ENCODE results near the gene IRAK2. TPM values are rescaled to one million over a fixed set of nuclear protein-coding genes. Genes with fewer than 3 reads are reported as not detected.

Gene IRAK2
- total RNA-seq, 1 experiment from 2014 or later: 0.04 TPM

GRCh38 chr3:10187944-10188343 is 23.2 kb downstream of the IRAK2 start:
- Histone ChIP-seq H3K9me2 (replicated peaks; ENCODE audit: insufficient read depth, low read length) (no peaks in the 10 kb centered on the region), H3K27me3 (ENCODE audit: low read length) (no peaks in the 10 kb centered on the region), H3K79me2 (ENCODE audit: low read length) (no peaks in the 10 kb centered on the region), H2AFZ (ENCODE audit: low read length) (no peak overlapping the region), H3K4me3 (ENCODE audit: low read length) (no peak overlapping the region), H3K4me1 (ENCODE audit: low read length) (no peaks in the 10 kb centered on the region), H3K27ac (ENCODE audit: low read length) (no peak overlapping the region), H3K9ac (ENCODE audit: low read length) (no peak overlapping the region), H4K20me1 (ENCODE audit: insufficient read depth, low read depth, low read length) (no peaks in the 10 kb centered on the region), H3K9me3 (ENCODE audit: low read length) (no peaks in the 10 kb centered on the region), H3K36me3 (ENCODE audit: insufficient read depth, low read length) (no peaks in the 10 kb centered on the region), H3K4me2 (ENCODE audit: low read depth, low read length, poor library complexity, severe bottlenecking) (no peak overlapping the region)
- no peak for DNase-seq

GRCh38 chr3:10188804-10189556 is 24.3 kb downstream of the IRAK2 start:
- Histone ChIP-seq H2AFZ (ENCODE audit: low read length) (no peak overlapping the region), H3K9me2 (replicated peaks; ENCODE audit: insufficient read depth, low read length) (no peaks in the 10 kb centered on the region), H3K4me3 (ENCODE audit: low read length) (no peak overlapping the region), H3K36me3 (ENCODE audit: insufficient read depth, low read length) (no peaks in the 10 kb centered on the region), H3K4me1 (ENCODE audit: low read length) (no peaks in the 10 kb centered on the region), H4K20me1 (ENCODE audit: insufficient read depth, low read depth, low read length) (no peaks in the 10 kb centered on the region), H3K79me2 (ENCODE audit: low read length) (no peaks in the 10 kb centered on the region), H3K27ac (ENCODE audit: low read length) (no peak overlapping the region), H3K9me3 (ENCODE audit: low read length) (no peaks in the 10 kb centered on the region), H3K9ac (ENCODE audit: low read length) (no peak overlapping the region), H3K27me3 (ENCODE audit: low read length) (no peaks in the 10 kb centered on the region), H3K4me2 (ENCODE audit: low read depth, low read length, poor library complexity, severe bottlenecking) (no peak overlapping the region)
- DNase-seq: no peak

- Histone ChIP-seq H3K4me2 (ENCODE audit: low read depth, low read length, poor library complexity, severe bottlenecking) (no peak overlapping the region), H3K4me3 (ENCODE audit: low read length) (no peak overlapping the region), H3K9ac (ENCODE audit: low read length) (no peak overlapping the region), H3K36me3 (ENCODE audit: insufficient read depth, low read length) (no peaks in the 10 kb centered on the region), H2AFZ (ENCODE audit: low read length) (no peak overlapping the region), H3K9me3 (ENCODE audit: low read length) (no peaks in the 10 kb centered on the region), H3K9me2 (replicated peaks; ENCODE audit: insufficient read depth, low read length) (no peaks in the 10 kb centered on the region), H3K27ac (ENCODE audit: low read length) (no peak overlapping the region), H3K4me1 (ENCODE audit: low read length) (no peaks in the 10 kb centered on the region), H3K79me2 (ENCODE audit: low read length) (no peaks in the 10 kb centered on the region), H3K27me3 (ENCODE audit: low read length) (no peaks in the 10 kb centered on the region), H4K20me1 (ENCODE audit: insufficient read depth, low read depth, low read length) (no peaks in the 10 kb centered on the region)
- DNase-seq: no peak
These were observed 25.0 kb downstream of the IRAK2 start for GRCh38 chr3:10189557-10190354.

GRCh38 chr3:10192953-10193691 is 28.4 kb downstream of the IRAK2 start:
- Histone ChIP-seq H3K27ac (ENCODE audit: low read length) (no peak overlapping the region), H3K36me3 (ENCODE audit: insufficient read depth, low read length) (no peaks in the 10 kb centered on the region), H3K4me3 (ENCODE audit: low read length) (no peak overlapping the region), H3K27me3 (ENCODE audit: low read length) (no peaks in the 10 kb centered on the region), H3K4me1 (ENCODE audit: low read length) (no peaks in the 10 kb centered on the region), H3K9ac (ENCODE audit: low read length) (no peak overlapping the region), H4K20me1 (ENCODE audit: insufficient read depth, low read depth, low read length) (no peaks in the 10 kb centered on the region), H3K9me2 (replicated peaks; ENCODE audit: insufficient read depth, low read length) (no peaks in the 10 kb centered on the region), H3K4me2 (ENCODE audit: low read depth, low read length, poor library complexity, severe bottlenecking) (no peak overlapping the region), H3K9me3 (ENCODE audit: low read length) (no peaks in the 10 kb centered on the region), H2AFZ (ENCODE audit: low read length) (no peak overlapping the region), H3K79me2 (ENCODE audit: low read length) (no peaks in the 10 kb centered on the region)
- DNase-seq: no peak

GRCh38 chr3:10193692-10194327 is 29.1 kb downstream of the IRAK2 start:
- H3K4me2 ChIP-seq (ENCODE audit: low read depth, low read length, poor library complexity, severe bottlenecking): no peak overlapping the region
- H3K27ac ChIP-seq (ENCODE audit: low read length): no peak overlapping the region
- no peak for DNase-seq
- H4K20me1 ChIP-seq (ENCODE audit: insufficient read depth, low read depth, low read length): no peaks in the 10 kb centered on the region
- H3K4me3 ChIP-seq (ENCODE audit: low read length): no peak overlapping the region
- H2AFZ ChIP-seq (ENCODE audit: low read length): no peak overlapping the region
- H3K9ac ChIP-seq (ENCODE audit: low read length): no peak overlapping the region
- no peaks in the 10 kb centered on the region for H3K9me2 ChIP-seq (replicated peaks; ENCODE audit: insufficient read depth, low read length)
- no peaks in the 10 kb centered on the region for H3K36me3 ChIP-seq (ENCODE audit: insufficient read depth, low read length)
- peaks cover 3% of the 10 kb centered on the region; the same call in 1 of the 2 replicates for H3K4me1 ChIP-seq (ENCODE audit: low read length)
- H3K27me3 ChIP-seq (ENCODE audit: low read length): no peaks in the 10 kb centered on the region
- H3K9me3 ChIP-seq (ENCODE audit: low read length): no peaks in the 10 kb centered on the region
- H3K79me2 ChIP-seq (ENCODE audit: low read length): no peaks in the 10 kb centered on the region

- no peaks in the 10 kb centered on the region for H3K27me3 ChIP-seq (ENCODE audit: low read length)
- no peaks in the 10 kb centered on the region for H3K79me2 ChIP-seq (ENCODE audit: low read length)
- H3K36me3 ChIP-seq (ENCODE audit: insufficient read depth, low read length): no peaks in the 10 kb centered on the region
- no peak overlapping the region for H3K4me2 ChIP-seq (ENCODE audit: low read depth, low read length, poor library complexity, severe bottlenecking)
- no peaks in the 10 kb centered on the region for H3K9me3 ChIP-seq (ENCODE audit: low read length)
- H4K20me1 ChIP-seq (ENCODE audit: insufficient read depth, low read depth, low read length): no peaks in the 10 kb centered on the region
- H3K4me3 ChIP-seq (ENCODE audit: low read length): no peak overlapping the region
- no peak for DNase-seq
- H3K9me2 ChIP-seq (replicated peaks; ENCODE audit: insufficient read depth, low read length): no peaks in the 10 kb centered on the region
- no peak overlapping the region for H3K27ac ChIP-seq (ENCODE audit: low read length)
- H2AFZ ChIP-seq (ENCODE audit: low read length): no peak overlapping the region
- peaks cover 6% of the 10 kb centered on the region; the same call in 1 of the 2 replicates for H3K4me1 ChIP-seq (ENCODE audit: low read length)
- no peak overlapping the region for H3K9ac ChIP-seq (ENCODE audit: low read length)
These were observed 29.8 kb downstream of the IRAK2 start for GRCh38 chr3:10194328-10195071.

GRCh38 chr3:10195366-10196089 is 30.8 kb downstream of the IRAK2 start:
- no peak for DNase-seq
- H3K4me1 ChIP-seq (ENCODE audit: low read length): peaks cover 6% of the 10 kb centered on the region; the same call in 1 of the 2 replicates

More at GRCh38 chr3:10195366-10196089, 30.8 kb downstream of the IRAK2 start:
- H4K20me1 ChIP-seq (ENCODE audit: insufficient read depth, low read depth, low read length): no peaks in the 10 kb centered on the region
- no peak overlapping the region for H3K9ac ChIP-seq (ENCODE audit: low read length)
- no peak overlapping the region for H3K27ac ChIP-seq (ENCODE audit: low read length)
- H3K4me2 ChIP-seq (ENCODE audit: low read depth, low read length, poor library complexity, severe bottlenecking): no peak overlapping the region
- no peaks in the 10 kb centered on the region for H3K9me3 ChIP-seq (ENCODE audit: low read length)
- H3K27me3 ChIP-seq (ENCODE audit: low read length): no peaks in the 10 kb centered on the region
- no peak overlapping the region for H2AFZ ChIP-seq (ENCODE audit: low read length)
- no peak overlapping the region for H3K4me3 ChIP-seq (ENCODE audit: low read length)
- no peaks in the 10 kb centered on the region for H3K79me2 ChIP-seq (ENCODE audit: low read length)
- H3K36me3 ChIP-seq (ENCODE audit: insufficient read depth, low read length): no peaks in the 10 kb centered on the region
- no peaks in the 10 kb centered on the region for H3K9me2 ChIP-seq (replicated peaks; ENCODE audit: insufficient read depth, low read length)
